ENCODE results near the gene KCNIP3.
A peak's percentile ranks its signal among the peaks of the same experiment; 100 is the strongest.

The KCNIP3 gene

GRCh38 chr2:95386031-95386430, 88.9 kb downstream of the KCNIP3 start:
- no peak for DNase-seq (ENCODE audit: low read depth)
- TF ChIP-seq CTCF (IDR thresholded peaks at IDR 0.05; ENCODE audit: low read depth, low read length, missing control alignments): no peak
- no peak overlapping the region for H3K4me3 ChIP-seq (ENCODE audit: low read depth, low read length)

- H3K4me3 ChIP-seq (ENCODE audit: low read depth, low read length): no peak overlapping the region
- DNase-seq (ENCODE audit: low read depth): no peak
- no peak for TF ChIP-seq CTCF (IDR thresholded peaks at IDR 0.05; ENCODE audit: low read depth, low read length, missing control alignments)
These were observed 90.2 kb downstream of the KCNIP3 start for GRCh38 chr2:95387358-95387757.

GRCh38 chr2:95388091-95388692, 91.0 kb downstream of the KCNIP3 start:
- DNase-seq (ENCODE audit: low read depth): no peak
- H3K4me3 ChIP-seq (ENCODE audit: low read depth, low read length): no peak overlapping the region
- TF ChIP-seq CTCF (IDR thresholded peaks at IDR 0.05; ENCODE audit: low read depth, low read length, missing control alignments): no peak

GRCh38 chr2:95388856-95389244, 91.7 kb downstream of the KCNIP3 start:
- no peak for DNase-seq (ENCODE audit: low read depth)
- TF ChIP-seq CTCF (IDR thresholded peaks at IDR 0.05; ENCODE audit: low read depth, low read length, missing control alignments): no peak
- no peak overlapping the region for H3K4me3 ChIP-seq (ENCODE audit: low read depth, low read length)

GRCh38 chr2:95389245-95390119, 92.3 kb downstream of the KCNIP3 start:
- peak; percentile 97 for TF ChIP-seq CTCF (IDR thresholded peaks at IDR 0.05; ENCODE audit: low read depth, low read length, missing control alignments)

GRCh38 chr2:95390272-95390880, 93.2 kb downstream of the KCNIP3 start:
- no peak for TF ChIP-seq CTCF (IDR thresholded peaks at IDR 0.05; ENCODE audit: low read depth, low read length, missing control alignments)
- no peak for DNase-seq (ENCODE audit: low read depth)
- no peak overlapping the region for H3K4me3 ChIP-seq (ENCODE audit: low read depth, low read length)

More at GRCh38 chr2:95389245-95390119, 92.3 kb downstream of the KCNIP3 start:
- no peak for DNase-seq (ENCODE audit: low read depth)
- no peak overlapping the region for H3K4me3 ChIP-seq (ENCODE audit: low read depth, low read length)
